RWPE1 (cell line): ENCODE results near the gene CCDC126.

Source experiments
- CTCF ChIA-PET: fragments of 350-600 bp; sonication (Branson Sonifier 250); formaldehyde crosslinking; extraction: SDS; loops from one replicate; lab custom pipeline; 2021; lab: Yijun Ruan, JAX
- POLR2A ChIA-PET: fragments of 400-600 bp; formaldehyde crosslinking; extraction: SDS; loops from one replicate; lab custom pipeline; 2020; ENCODE audit warnings: antibody characterized with exemption; ENCODE audit not compliant: low non-redundant PET; lab: Yijun Ruan, JAX
- DNase-seq: peaks from one replicate; pipeline ENCODE4 v3.0.0; 2012; ENCODE audit warnings: low spot score
- H3K27ac ChIP-seq: fragments of 450-650 bp; 2 replicates; pipeline ENCODE4 v1.5.1; 2017
- TF ChIP-seq, protein P1 (sequence below): fragments of 450-650 bp; conservative IDR thresholded peaks from 2 replicates; pipeline ENCODE4 v1.5.1; 2017; ENCODE audit warnings: low read depth, mild to moderate bottlenecking

Gene CCDC126

DNA sequence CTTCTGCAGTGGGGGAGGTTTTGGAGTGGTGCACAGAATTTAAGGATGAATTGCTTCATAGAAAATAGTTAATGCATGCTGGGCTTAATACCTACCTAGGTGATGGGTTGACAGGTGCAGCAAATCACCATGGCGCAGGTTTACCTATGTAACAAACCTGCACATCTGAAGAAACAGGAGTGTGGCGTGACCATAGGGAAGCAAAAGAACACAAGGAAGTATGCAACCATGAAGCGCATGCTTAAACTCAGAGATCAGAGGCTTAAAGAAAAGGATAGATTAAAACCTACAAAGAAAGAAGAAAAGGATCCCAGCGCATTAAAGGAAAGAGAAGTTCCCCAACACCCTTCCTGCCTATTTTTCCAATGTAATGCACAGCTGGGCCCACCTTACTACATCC is 22.0 kb downstream of the CCDC126 start:
- TF ChIP-seq, protein P1, sequence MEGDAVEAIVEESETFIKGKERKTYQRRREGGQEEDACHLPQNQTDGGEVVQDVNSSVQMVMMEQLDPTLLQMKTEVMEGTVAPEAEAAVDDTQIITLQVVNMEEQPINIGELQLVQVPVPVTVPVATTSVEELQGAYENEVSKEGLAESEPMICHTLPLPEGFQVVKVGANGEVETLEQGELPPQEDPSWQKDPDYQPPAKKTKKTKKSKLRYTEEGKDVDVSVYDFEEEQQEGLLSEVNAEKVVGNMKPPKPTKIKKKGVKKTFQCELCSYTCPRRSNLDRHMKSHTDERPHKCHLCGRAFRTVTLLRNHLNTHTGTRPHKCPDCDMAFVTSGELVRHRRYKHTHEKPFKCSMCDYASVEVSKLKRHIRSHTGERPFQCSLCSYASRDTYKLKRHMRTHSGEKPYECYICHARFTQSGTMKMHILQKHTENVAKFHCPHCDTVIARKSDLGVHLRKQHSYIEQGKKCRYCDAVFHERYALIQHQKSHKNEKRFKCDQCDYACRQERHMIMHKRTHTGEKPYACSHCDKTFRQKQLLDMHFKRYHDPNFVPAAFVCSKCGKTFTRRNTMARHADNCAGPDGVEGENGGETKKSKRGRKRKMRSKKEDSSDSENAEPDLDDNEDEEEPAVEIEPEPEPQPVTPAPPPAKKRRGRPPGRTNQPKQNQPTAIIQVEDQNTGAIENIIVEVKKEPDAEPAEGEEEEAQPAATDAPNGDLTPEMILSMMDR = no peak
- ChIA-PET CTCF (no interaction called here), POLR2A (no interaction called here)
- no peak overlapping the region for H3K27ac ChIP-seq
- no peak for DNase-seq

DNA sequence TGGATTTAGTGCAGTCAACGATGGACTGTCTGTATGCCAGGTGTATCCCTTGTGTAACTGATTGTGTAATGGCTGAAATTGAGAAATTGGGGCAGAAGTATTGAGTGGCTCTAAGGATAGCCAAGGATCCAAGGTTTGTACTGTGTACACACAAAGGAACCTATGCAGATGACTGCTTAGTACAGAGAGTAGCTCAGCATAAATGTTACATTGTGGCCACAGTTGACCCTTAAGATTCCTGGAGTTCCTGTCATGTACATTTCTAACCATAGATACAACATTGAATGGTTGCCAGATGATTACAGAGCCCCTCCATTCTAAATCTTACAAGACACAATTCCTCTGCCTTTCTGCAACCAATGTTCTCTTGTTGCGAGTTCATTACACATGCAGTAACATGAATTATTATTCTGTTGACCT is 25.3 kb downstream of the CCDC126 start:
- H3K27ac ChIP-seq = no peak overlapping the region
- no peak for DNase-seq
- ChIA-PET POLR2A (no interaction called here), CTCF (interaction anchor here (0.6 kb wide), 2 partner anchors 804 to 871 kb away, joined by 3 to 7 read pairs; no protein-coding TSS in a partner anchor)
- TF ChIP-seq, protein P1 = no peak

DNA sequence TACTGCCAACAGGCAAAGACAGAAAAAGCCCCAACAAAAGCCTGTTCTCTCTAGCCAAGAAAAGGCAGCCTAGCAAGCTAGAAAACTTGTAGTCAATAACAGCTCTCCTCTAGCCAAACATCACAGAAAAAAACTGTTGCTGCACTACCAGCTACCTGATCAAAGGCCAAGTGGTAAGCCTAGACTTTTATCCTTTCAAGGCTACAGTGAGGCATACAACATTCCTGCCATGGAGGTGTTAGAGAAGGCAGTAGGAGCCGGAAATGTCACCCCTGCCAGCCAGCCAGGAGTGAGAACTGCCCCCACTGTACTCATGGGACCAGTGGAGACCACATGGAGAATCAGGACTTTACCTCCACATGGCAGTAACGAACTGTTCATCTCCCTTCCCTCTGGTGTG is 31.2 kb downstream of the CCDC126 start:
- POLR2A ChIA-PET = no interaction called here
- no peak overlapping the region for H3K27ac ChIP-seq
- no peak for DNase-seq
- TF ChIP-seq, protein P1 = no peak
- CTCF ChIA-PET = interaction anchor here (0.7 kb wide), 1 partner anchor 1382 kb away, joined by 3 read pairs; no protein-coding TSS in a partner anchor

DNA sequence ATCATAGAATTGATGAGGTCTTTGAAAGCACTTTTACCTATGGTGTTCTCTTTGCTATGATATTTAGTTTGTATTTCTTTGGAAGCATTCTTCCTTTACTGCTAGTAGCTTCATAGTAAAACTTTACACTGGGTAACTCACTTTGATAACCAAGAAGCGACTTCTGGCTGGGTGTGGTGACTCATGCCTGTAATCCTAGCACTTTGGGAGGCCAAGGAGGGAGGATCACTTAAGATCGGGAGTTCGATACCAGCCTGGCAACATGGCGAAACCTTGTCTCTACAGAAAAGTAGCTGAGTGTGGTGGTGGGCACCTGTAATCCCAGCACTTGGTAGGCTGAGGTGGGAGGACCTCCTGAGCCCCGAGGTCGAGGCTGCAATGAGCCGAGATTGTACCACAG is 36.2 kb downstream of the CCDC126 start:
- DNase-seq = no peak
- H3K27ac ChIP-seq = no peak overlapping the region
- CTCF ChIA-PET = interaction anchor here (0.7 kb wide), 1 partner anchor 21 kb away, joined by 3 read pairs; no protein-coding TSS in a partner anchor
- TF ChIP-seq, protein P1 = no peak
- POLR2A ChIA-PET = no interaction called here

DNA sequence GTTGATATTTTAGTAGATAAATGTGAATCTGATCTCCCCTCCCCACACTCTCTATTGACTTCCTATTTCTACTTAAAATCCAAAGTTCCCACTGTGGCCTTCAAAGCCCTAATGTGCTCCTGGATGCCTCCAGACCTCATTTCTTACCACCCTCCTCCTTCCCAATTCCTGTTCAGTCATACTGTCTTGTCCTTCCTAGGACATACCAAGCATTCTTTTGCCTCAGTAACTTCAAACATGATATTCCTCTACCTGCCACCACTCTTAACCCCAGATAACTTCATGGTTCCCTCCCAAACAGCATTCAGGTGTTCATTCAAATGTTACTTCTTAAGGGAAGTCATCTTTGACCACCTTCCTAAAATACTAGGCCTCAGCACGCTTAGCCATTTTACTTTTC is 48.6 kb downstream of the CCDC126 start:
- TF ChIP-seq, protein P1 = no peak
- POLR2A ChIA-PET = no interaction called here
- CTCF ChIA-PET = no interaction called here
- no peak for DNase-seq
- H3K27ac ChIP-seq = no peak overlapping the region

DNA sequence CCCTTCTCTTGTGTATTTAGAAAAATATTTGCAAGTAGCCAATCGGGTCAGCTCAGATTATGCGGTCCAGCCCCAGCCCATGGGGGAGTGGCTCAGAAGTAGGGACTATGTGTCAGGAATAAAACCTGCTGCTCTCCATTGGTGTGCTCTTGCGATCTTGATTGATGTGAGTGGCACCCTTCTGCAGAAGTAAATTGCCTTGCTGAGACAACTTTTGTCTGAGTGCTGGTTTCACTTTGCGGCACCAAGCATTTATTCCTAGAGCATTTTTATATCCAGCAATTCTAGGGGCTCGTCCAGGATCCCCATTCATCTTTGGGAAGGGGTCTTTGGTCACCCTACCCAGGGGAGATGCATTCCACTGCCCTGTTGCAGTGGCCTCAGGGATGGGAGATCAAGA is 56.8 kb downstream of the CCDC126 start:
- no peak for DNase-seq
- no peak overlapping the region for H3K27ac ChIP-seq
- ChIA-PET CTCF (no interaction called here), POLR2A (no interaction called here)
- TF ChIP-seq, protein P1 = no peak

DNA sequence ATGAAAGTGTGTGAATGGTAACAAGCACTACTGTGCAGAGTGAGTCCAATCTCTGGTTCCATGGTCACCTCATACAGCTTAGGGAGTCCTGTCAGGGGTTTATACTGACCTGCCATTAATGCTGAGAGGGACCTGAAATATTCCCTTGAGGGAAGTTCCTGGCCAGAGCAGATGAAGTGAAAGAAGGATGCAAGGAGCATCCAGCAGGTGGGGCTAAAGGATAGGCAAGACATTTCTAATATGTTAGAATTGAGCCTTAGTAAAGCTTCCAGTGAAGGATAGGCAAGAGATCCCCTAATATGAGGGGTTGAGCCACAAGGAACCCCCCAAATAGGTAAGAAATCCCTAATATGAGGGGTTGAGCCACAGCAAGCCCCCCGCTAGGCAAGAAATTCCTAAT is 57.3 kb downstream of the CCDC126 start:
- DNase-seq = no peak
- TF ChIP-seq, protein P1 = no peak; the same call in 1 of the 2 replicates
- POLR2A ChIA-PET = no interaction called here

More for the DNA sequence above, 57.3 kb downstream of the CCDC126 start:
- H3K27ac ChIP-seq = no peak overlapping the region
- CTCF ChIA-PET = no interaction called here
